BLaER1 (cell line): ENCODE data around the gene CDC5L.
"Not testable (repeated sequence)": the region's sequence is repeated elsewhere in the genome, so short reads cannot be mapped to it uniquely, and the experiment has no call there.

Source experiments
- H3K27ac ChIP-seq: shearing (Covaris generic); formaldehyde crosslinking; 2 replicates; pipeline ENCODE4 v1.8.1; 2022
- H3K27me3 ChIP-seq: shearing (Covaris generic); formaldehyde crosslinking; 2 replicates; pipeline ENCODE4 v1.8.1; 2022
- H3K36me3 ChIP-seq: shearing (Covaris generic); formaldehyde crosslinking; 2 replicates; pipeline ENCODE4 v1.8.1; 2022
- H3K4me1 ChIP-seq: shearing (Covaris generic); formaldehyde crosslinking; 2 replicates; pipeline ENCODE4 v1.8.1; 2022
- H3K4me2 ChIP-seq: shearing (Covaris generic); formaldehyde crosslinking; 2 replicates; pipeline ENCODE4 v1.8.1; 2022
- H3K4me3 ChIP-seq: shearing (Covaris generic); formaldehyde crosslinking; 2 replicates; pipeline ENCODE4 v1.8.1; 2022
- H3K9ac ChIP-seq: shearing (Covaris generic); formaldehyde crosslinking; 2 replicates; pipeline ENCODE4 v1.8.1; 2022
- H3K9me3 ChIP-seq: shearing (Covaris generic); formaldehyde crosslinking; 2 replicates; pipeline ENCODE4 v1.8.1; 2022
- H4K20me1 ChIP-seq: shearing (Covaris generic); formaldehyde crosslinking; 2 replicates; pipeline ENCODE4 v1.8.1; 2022
- Cebpa-rat ChIP-seq: shearing (Covaris generic); IDR thresholded peaks from 2 replicates; pipeline ENCODE4 v1.8.1; 2022

The CDC5L gene

DNA sequence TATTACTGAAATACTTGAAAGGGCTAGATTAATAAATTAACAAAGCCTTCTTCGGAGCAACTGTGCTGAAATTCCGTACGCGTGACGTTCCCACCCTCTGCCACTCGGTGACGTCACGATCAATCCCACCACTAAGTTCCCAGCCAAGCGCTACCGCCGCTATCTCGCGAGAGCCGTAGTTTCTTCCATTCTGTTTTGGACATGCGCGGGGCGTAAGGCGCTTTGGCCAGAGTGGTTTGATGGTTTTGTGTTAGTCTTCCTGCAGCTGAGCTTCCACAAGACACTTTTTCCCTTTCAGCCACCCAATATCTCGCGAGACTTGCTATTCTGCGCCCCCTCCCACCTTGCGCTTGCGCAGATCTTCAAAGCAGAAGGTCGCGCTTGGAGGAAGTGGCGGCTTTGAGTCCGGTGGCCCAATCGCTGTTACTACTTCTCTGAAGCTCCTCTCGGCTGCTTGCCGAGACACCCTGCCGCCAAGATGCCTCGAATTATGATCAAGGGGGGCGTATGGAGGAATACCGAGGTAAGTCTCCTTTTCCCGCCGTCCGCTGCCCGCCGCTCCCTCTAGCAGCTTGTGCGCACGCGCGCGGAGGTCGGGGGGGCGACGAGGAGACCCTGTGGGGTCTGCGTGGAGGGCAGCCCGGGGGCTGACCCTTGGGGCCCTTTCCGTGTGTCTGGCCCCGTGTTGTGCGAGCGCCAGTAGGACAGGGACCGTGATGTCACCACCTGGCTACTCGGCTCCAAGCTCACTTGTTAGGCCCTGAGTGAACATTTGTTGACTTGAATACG, at the start of gene CDC5L:
TSS of gene CDC5L (plus strand) at position 361 of the 789 bp plus-strand sequence. CDS start at position 479, 118 bp downstream.
- H3K4me2 ChIP-seq: peak within 1 kb of the TSS; percentile 98
- H3K9ac ChIP-seq: peak within 1 kb of the TSS; percentile 95
- no peak for TF ChIP-seq Cebpa-rat
- H3K4me3 ChIP-seq: peak within 1 kb of the TSS; percentile 86
- no peaks in the 10 kb centered on the region for H3K9me3 ChIP-seq
- H3K36me3 ChIP-seq: peaks cover 33% of the 10 kb centered on the region
- peaks cover 32% of the 10 kb centered on the region for H3K4me1 ChIP-seq
- no peaks in the 10 kb centered on the region for H3K27me3 ChIP-seq
- H3K27ac ChIP-seq: peak within 1 kb of the TSS; percentile 96
- H4K20me1 ChIP-seq: peaks cover 39% of the 10 kb centered on the region

DNA sequence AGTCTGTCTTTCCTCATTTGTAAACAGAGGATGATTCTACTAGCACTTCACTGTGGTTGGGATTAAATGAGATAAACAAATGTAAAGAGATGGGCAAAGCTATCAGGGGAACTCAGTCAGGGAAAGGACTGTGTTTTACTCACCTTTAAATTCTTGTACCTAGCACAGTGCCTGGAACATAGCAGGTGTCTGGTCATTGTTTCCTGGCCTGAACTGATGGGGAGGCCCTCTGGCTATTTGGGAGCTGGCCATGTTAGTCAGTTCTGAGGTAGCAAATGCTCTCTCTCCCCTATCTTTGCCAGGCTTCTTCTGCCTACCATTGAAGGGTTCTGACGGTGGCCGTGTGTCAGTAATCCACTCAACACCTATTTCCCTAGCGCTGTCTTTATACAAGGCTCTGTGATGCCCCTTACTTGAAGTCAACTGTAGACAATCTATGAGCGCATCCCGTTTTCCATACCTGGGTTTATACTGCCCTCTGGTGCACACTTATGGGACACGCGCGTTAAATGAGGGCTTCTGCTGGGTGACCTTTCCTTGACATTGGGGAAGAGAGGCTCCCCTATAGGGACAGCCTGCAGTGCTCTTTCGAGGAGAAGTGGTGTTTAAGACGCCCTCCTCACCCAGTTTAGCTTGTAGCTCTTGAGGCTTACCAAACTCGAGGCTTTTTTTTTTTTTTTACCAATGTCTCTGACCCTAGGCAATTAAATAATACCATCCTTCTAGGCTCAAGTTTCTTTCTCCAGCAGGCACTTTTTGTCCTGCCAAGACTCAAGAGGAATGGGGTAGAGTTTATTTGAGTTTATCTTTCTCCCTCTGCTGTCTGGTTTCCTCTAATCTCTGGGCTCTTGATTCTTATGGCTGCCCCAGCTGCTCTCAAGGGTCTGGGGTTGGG, 49.0 kb upstream of the CDC5L start:
- Histone ChIP-seq H3K36me3 (no peaks in the 10 kb centered on the region), H3K4me3 (no peak overlapping the region), H3K27ac (no peak overlapping the region), H4K20me1 (no peaks in the 10 kb centered on the region), H3K9me3 (no peaks in the 10 kb centered on the region), H3K4me1 (0 out of 2 replicates have a peak, but pooled peaks cover 6% of the 10 kb centered on the region), H3K9ac (no peak overlapping the region), H3K4me2 (no peak overlapping the region), H3K27me3 (peaks cover 27% of the 10 kb centered on the region)
- TF ChIP-seq Cebpa-rat: no peak

DNA sequence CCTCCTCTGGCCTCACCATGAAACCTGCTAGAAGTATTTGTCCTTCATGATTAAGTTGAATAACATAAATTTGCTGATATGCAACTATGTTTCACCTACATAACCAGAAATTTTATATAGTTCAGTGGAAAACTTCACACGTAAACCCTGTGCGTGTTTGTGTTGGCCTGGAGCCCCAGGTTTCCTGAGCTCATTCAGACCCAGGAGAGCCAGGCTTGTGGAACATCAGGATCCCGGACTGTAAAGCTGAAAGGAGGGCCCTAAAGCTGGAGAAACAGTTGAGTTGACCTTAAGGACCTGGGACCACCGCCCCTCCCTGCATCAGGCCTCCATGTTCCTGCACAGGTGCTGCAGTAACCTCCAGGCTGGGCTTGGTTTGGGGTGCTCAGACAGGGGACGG, 48.2 kb upstream of the CDC5L start:
- Histone ChIP-seq H3K9ac (no peak overlapping the region), H3K4me3 (no peak overlapping the region), H3K36me3 (no peaks in the 10 kb centered on the region), H3K27ac (no peak overlapping the region), H3K9me3 (no peaks in the 10 kb centered on the region), H3K27me3 (peaks cover 36% of the 10 kb centered on the region), H3K4me2 (no peak overlapping the region), H4K20me1 (no peaks in the 10 kb centered on the region), H3K4me1 (0 out of 2 replicates have a peak, but pooled peaks cover 6% of the 10 kb centered on the region)
- no peak for TF ChIP-seq Cebpa-rat

DNA sequence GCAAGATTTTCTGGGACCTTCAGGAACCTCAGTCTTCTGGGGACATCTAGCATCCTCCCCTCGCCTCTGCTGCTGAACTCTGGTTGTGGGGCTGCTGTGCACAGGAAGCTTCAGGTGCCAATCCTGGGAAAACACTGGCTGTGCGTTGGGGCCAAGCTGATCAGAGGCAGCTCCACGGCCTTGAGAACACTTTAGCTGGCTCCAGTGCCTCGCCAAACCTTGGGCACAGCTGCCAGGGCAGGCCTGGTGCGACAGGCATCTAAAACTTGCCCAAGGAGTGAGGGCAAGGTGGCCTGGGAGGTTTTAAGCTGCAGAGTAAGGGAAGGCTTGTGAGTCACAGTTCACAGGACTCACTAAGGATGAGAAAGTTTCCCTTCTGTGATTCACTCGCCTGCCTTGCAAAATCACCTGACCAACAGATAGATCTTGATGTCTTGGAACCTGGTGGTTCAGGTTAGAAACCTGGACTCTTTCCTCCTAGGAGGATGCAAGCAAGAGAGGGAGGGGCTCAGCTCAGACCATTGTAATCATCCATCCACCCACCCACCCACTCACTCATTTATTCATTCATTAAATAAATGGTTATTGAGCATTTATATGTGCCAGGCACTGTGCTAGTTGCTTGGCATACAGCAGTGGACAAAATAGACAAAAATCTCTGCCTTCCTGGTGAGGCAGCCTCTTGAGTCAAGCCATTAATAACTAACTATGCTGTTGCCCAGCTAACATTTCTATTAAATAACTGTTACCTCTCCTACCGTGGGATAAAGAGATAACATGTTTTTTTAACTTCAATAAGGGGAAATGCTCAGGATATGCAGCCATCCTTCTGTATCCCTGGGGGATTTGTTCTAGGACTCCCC, 47.5 kb upstream of the CDC5L start:
- no peaks in the 10 kb centered on the region for H3K9me3 ChIP-seq
- no peak for TF ChIP-seq Cebpa-rat
- no peak overlapping the region for H3K4me3 ChIP-seq
- no peaks in the 10 kb centered on the region for H4K20me1 ChIP-seq
- no peaks in the 10 kb centered on the region for H3K36me3 ChIP-seq
- no peak overlapping the region for H3K9ac ChIP-seq
- H3K4me2 ChIP-seq: no peak overlapping the region
- H3K4me1 ChIP-seq: 0 out of 2 replicates have a peak, but pooled peaks cover 6% of the 10 kb centered on the region
- peaks cover 41% of the 10 kb centered on the region for H3K27me3 ChIP-seq
- H3K27ac ChIP-seq: no peak overlapping the region

DNA sequence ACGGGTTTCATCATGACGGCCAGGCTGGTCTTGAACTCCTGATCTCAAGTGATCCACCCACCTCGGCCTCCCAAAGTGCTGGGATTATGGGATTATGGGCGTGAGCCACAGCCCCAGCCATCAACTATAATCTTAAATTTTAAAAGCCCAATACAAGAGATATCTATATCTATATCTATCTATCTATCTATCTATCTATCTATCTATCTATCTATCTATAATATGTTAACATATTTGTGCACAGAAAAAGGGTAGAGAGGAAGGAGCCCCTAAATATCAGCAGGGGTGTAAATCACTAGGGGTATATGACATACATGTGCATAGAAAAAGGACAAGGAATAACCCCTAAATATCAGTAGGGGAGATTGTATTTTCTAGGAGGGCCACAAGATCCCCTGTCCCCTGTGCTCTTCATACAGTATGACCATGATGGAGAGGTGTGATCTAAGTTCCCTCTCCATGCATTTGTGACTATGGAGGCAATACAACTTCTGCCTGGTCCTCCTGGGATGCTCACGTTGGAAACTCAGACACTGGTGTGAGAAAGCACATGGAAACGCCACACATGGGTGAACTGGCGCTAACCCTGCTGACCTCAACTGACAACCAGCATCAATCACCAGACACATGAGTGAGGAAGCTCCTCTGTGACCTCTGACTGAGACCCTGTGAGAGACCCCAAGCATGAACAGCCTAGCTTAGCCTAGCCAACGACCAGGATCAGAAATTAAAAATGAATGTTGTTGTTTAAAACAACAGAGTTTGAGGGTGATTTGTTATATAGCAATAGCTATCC, 46.2 kb upstream of the CDC5L start:
- no peak for TF ChIP-seq Cebpa-rat
- Histone ChIP-seq H3K27ac (no peak overlapping the region), H3K36me3 (no peaks in the 10 kb centered on the region), H3K9ac (no peak overlapping the region), H3K27me3 (peaks cover 44% of the 10 kb centered on the region), H4K20me1 (no peaks in the 10 kb centered on the region), H3K4me2 (no peak overlapping the region), H3K9me3 (no peaks in the 10 kb centered on the region), H3K4me3 (no peak overlapping the region), H3K4me1 (0 out of 2 replicates have a peak, but pooled peaks cover 6% of the 10 kb centered on the region)

DNA sequence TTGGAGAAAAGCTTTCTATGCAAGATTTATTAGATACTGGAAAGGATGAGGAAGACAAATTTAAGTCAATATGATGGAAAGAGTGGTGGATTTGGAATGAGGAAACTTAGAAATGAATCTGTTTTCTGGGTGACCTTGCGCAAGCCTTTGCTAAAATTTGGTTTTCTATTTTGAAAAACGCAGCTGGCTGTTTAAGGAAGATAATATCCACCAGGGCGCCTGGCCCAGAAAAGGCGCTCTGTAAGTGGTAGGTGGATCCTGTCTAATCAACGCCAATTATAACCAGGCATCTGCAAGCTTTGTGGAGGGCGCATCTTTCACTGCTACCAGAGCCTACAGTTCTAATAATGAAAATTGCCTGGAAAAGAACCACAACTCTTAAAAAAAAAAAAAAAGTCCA, 45.5 kb upstream of the CDC5L start:
- Histone ChIP-seq H3K4me3 (no peak overlapping the region), H3K27me3 (peaks cover 44% of the 10 kb centered on the region), H3K27ac (no peak overlapping the region), H3K9me3 (no peaks in the 10 kb centered on the region), H4K20me1 (no peaks in the 10 kb centered on the region), H3K4me2 (no peak overlapping the region), H3K36me3 (no peaks in the 10 kb centered on the region), H3K4me1 (0 out of 2 replicates have a peak, but pooled peaks cover 6% of the 10 kb centered on the region), H3K9ac (no peak overlapping the region)
- no peak for TF ChIP-seq Cebpa-rat

DNA sequence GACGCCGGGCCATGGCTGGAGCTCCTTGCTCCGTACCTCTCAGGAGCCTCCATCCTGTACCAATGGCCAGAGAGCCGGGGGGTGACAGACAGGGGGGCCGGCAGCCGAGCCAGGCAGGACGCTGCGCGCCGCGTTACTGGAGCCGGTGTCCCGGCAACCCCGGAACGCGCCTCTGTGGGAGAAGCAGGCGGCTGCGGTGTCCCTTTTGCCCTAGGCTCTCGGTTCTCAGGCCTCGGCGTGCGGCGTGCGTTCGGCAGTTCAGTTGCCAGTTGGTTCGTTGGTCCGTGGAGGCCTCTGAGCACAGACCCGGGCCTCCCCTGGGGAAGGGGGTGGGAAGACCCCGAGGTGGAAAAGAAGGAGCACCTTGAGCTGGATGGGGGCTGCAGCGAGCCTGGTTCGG, 45.0 kb upstream of the CDC5L start, which contains the start of gene SPATS1:
TSS of gene SPATS1 (plus strand) at position 162 of the 400 bp plus-strand sequence. CDS start 446 bp downstream, outside the sequence.
- peaks cover 44% of the 10 kb centered on the region for H3K27me3 ChIP-seq
- H3K27ac ChIP-seq: no peak within 1 kb of the TSS
- no peaks in the 10 kb centered on the region for H3K9me3 ChIP-seq
- no peaks in the 10 kb centered on the region for H4K20me1 ChIP-seq
- H3K4me3 ChIP-seq: no peak within 1 kb of the TSS
- H3K4me2 ChIP-seq: no peak within 1 kb of the TSS
- TF ChIP-seq Cebpa-rat: no peak
- H3K36me3 ChIP-seq: no peaks in the 10 kb centered on the region
- no peak within 1 kb of the TSS for H3K9ac ChIP-seq
- H3K4me1 ChIP-seq: 0 out of 2 replicates have a peak, but pooled peaks cover 6% of the 10 kb centered on the region

DNA sequence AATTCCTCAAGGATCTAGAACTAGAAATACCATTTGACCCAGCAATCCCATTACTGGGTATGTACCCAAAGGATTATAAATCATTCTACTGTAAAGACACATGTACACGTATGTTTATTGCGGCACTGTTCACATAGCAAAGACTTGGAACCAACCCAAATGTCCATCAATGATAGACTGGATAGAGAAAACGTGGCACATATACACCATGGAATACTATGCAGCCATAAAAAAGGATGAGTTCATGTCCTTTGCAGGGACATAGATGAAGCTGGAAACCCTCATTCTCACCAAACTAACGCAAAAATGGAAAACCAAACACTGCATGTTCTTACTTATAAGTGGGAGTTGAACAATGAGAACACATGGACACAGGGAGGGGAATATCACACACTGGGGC, 40.7 kb upstream of the CDC5L start:
- H3K9me3 ChIP-seq, H3K4me3 ChIP-seq, H3K9ac ChIP-seq, H3K36me3 ChIP-seq, H3K4me2 ChIP-seq, H3K27ac ChIP-seq, H3K4me1 ChIP-seq, H4K20me1 ChIP-seq: not testable (repeated sequence)
- peaks cover 33% of the 10 kb centered on the region for H3K27me3 ChIP-seq
